Sigmoid colon (tissue), 7 donors: ENCODE data around the gene TMEM18. TPM values are rescaled to one million over a fixed set of nuclear protein-coding genes. Genes with fewer than 3 reads are reported as not detected.

Source experiments
- DNase-seq: peaks from one replicate; pipeline ENCODE4 v3.0.0-alpha.2; 2019
- H3K27ac ChIP-seq, 4 donors: fragments of 200-600 bp; sonication (generic); one replicate each; pipeline ENCODE4 v1.5.1; 2016 to 2019; ENCODE audit warnings: mild to moderate bottlenecking in 1 of 4
- H3K27me3 ChIP-seq, 3 donors: fragments of 200-600 bp; sonication (generic); one replicate each; pipeline ENCODE4 v1.5.1; 2019; ENCODE audit warnings: mild to moderate bottlenecking in 1 of 3
- H3K36me3 ChIP-seq, 4 donors: fragments of 200-600 bp; sonication (generic); one replicate each; pipeline ENCODE4 v1.5.1; 2016 to 2019
- H3K4me1 ChIP-seq, 4 donors: fragments of 200-600 bp; sonication (generic); one replicate each; pipeline ENCODE4 v1.5.1; 2017 to 2019
- H3K4me3 ChIP-seq, 4 donors: fragments of 200-600 bp; sonication (generic); one replicate each; pipeline ENCODE4 v1.5.1; 2017 to 2019; ENCODE audit warnings: mild to moderate bottlenecking in 2 of 4, moderate library complexity in 1 of 4
- H3K9me3 ChIP-seq, 4 donors: fragments of 200-600 bp in 3 of 4; sonication (generic) in 3 of 4; one replicate each; pipeline versions ENCODE4 v1.5.1 to v1.6.1; 2013 to 2019
- CTCF ChIP-seq, 4 experiments: fragments of 450-650 bp in 3 of 4; fragments of 200-600 bp in 1 of 4; IDR thresholded peaks; one replicate each; pipeline ENCODE4 v1.5.1; 2016 to 2019; ENCODE audit warnings: antibody characterized with exemption in 4 of 4, mild to moderate bottlenecking in 3 of 4, moderate library complexity in 2 of 4
- EP300 ChIP-seq, 4 donors: sonication (generic); formaldehyde crosslinking; IDR thresholded peaks; one replicate each; pipeline ENCODE4 v1.6.1; 2017; ENCODE audit warnings: antibody characterized with exemption in 4 of 4
- POLR2A ChIP-seq, 2 donors: fragments of 450-650 bp; IDR thresholded peaks; one replicate each; pipeline ENCODE4 v1.6.1; 2016; ENCODE audit warnings: antibody characterized with exemption in 2 of 2, mild to moderate bottlenecking in 2 of 2, moderate library complexity in 2 of 2
- POLR2AphosphoS5 ChIP-seq, 4 donors: sonication (generic); formaldehyde crosslinking; IDR thresholded peaks; one replicate each; pipeline ENCODE4 v1.6.1; 2017; ENCODE audit warnings: antibody characterized with exemption in 4 of 4
- WGBS, 2 donors: extraction: QIAGEN DNeasy Blood & Tissue Kit; methylation state at CpG; one replicate each; pipeline ENCODE4 v1.1.7; 2013; 5-methylcytosine and 5-hydroxymethylcytosine counted together
- intact Hi-C: fragments of 100-400 bp; cut with DNase I; formaldehyde crosslinking; loops from one replicate; pipeline ENCODE4 v1.15.1; 2023
- polyA plus RNA-seq, 3 donors: library from polyadenylated mRNA; stranded (reverse); fragments of 200-250 nt; gene quantifications; one replicate each; pipeline ENCODE4 v1.2.3, GENCODE V29; 2013
- total RNA-seq, 4 donors: library from RNA; depleted of rRNA; stranded (reverse); fragments of >200 nt; gene quantifications; one replicate each; pipeline ENCODE4 v1.1.0, GENCODE V29; 2016
- donor health status: healthy with polysubstance abuse.
- donor health status: Bipolar disorder and iron deficiency.
- donor health status: healthy.

Gene TMEM18
- total and polyA plus RNA-seq, 7 donors: 10.6 to 26.8 (median 22.7) TPM

GRCh38 chr2:660029-660428 is 17.2 kb downstream of the TMEM18 start:
- DNase-seq: no peak
- Histone ChIP-seq H3K36me3 (peaks cover 0 to 14% (median 0%) of the 10 kb centered on the region in 4 donors), H3K27ac (no peak overlapping the region), H3K4me3 (no peak overlapping the region), H3K27me3 (peaks cover 0 to 30% (median 8%) of the 10 kb centered on the region in 3 donors), H3K9me3 (peaks cover 0 to 2% (median 0%) of the 10 kb centered on the region in 4 donors), H3K4me1 (no peaks in the 10 kb centered on the region)
- WGBS, 2 donors: 87 to 88% methylated on average over 12 of the region's 12 CpGs
- intact Hi-C loops: no loop called here
- TF ChIP-seq EP300 (IDR thresholded peaks at IDR 0.05): no peak
- TF ChIP-seq POLR2A (IDR thresholded peaks at IDR 0.05): no peak
- no peak for TF ChIP-seq POLR2AphosphoS5 (IDR thresholded peaks at IDR 0.05)
- TF ChIP-seq CTCF (IDR thresholded peaks at IDR 0.05): no peak

GRCh38 chr2:658426-658825 is 18.8 kb downstream of the TMEM18 start:
- no peak for DNase-seq
- H3K9me3 ChIP-seq: no peaks in the 10 kb centered on the region
- peaks cover 0 to 30% (median 8%) of the 10 kb centered on the region in 3 donors for H3K27me3 ChIP-seq
- no peak overlapping the region for H3K27ac ChIP-seq
- no peaks in the 10 kb centered on the region for H3K36me3 ChIP-seq
- WGBS, 2 donors: 84 to 86% methylated on average over 8 of the region's 8 CpGs
- H3K4me1 ChIP-seq: no peaks in the 10 kb centered on the region
- TF ChIP-seq POLR2A (IDR thresholded peaks at IDR 0.05): no peak
- TF ChIP-seq EP300 (IDR thresholded peaks at IDR 0.05): no peak
- TF ChIP-seq CTCF (IDR thresholded peaks at IDR 0.05): no peak
- no peak for TF ChIP-seq POLR2AphosphoS5 (IDR thresholded peaks at IDR 0.05)
- intact Hi-C loops: no loop called here
- no peak overlapping the region for H3K4me3 ChIP-seq

GRCh38 chr2:657766-658165 is 19.4 kb downstream of the TMEM18 start:
- TF ChIP-seq EP300 (IDR thresholded peaks at IDR 0.05) (no peak), POLR2A (IDR thresholded peaks at IDR 0.05) (no peak), POLR2AphosphoS5 (IDR thresholded peaks at IDR 0.05) (no peak), CTCF (IDR thresholded peaks at IDR 0.05) (no peak)
- Histone ChIP-seq H3K4me3 (no peak overlapping the region), H3K4me1 (no peaks in the 10 kb centered on the region), H3K27ac (no peak overlapping the region), H3K9me3 (no peaks in the 10 kb centered on the region), H3K27me3 (peaks cover 0 to 30% (median 8%) of the 10 kb centered on the region in 3 donors), H3K36me3 (no peaks in the 10 kb centered on the region)
- intact Hi-C loops: no loop called here
- 85 to 91% methylated on average over 6 of the region's 6 CpGs for WGBS, 2 donors
- DNase-seq: peak; percentile 32

GRCh38 chr2:656676-657075 is 20.5 kb downstream of the TMEM18 start:
- H3K4me1 ChIP-seq: no peaks in the 10 kb centered on the region
- H3K27ac ChIP-seq: no peak overlapping the region
- no peaks in the 10 kb centered on the region for H3K9me3 ChIP-seq
- TF ChIP-seq CTCF (IDR thresholded peaks at IDR 0.05) (no peak), POLR2A (IDR thresholded peaks at IDR 0.05) (no peak), POLR2AphosphoS5 (IDR thresholded peaks at IDR 0.05) (no peak), EP300 (IDR thresholded peaks at IDR 0.05) (no peak)
- 63 to 75% methylated on average over 5 of the region's 5 CpGs for WGBS, 2 donors
- no peak for DNase-seq
- H3K36me3 ChIP-seq: no peaks in the 10 kb centered on the region
- no peak overlapping the region for H3K4me3 ChIP-seq
- intact Hi-C loops: no loop called here
- H3K27me3 ChIP-seq: peaks cover 0 to 30% (median 8%) of the 10 kb centered on the region in 3 donors

- Histone ChIP-seq H3K36me3 (no peaks in the 10 kb centered on the region), H3K9me3 (no peaks in the 10 kb centered on the region), H3K4me1 (no peaks in the 10 kb centered on the region), H3K27ac (no peak overlapping the region), H3K27me3 (peaks cover 0 to 27% (median 8%) of the 10 kb centered on the region in 3 donors), H3K4me3 (no peak overlapping the region)
- DNase-seq: no peak
- no peak for TF ChIP-seq CTCF (IDR thresholded peaks at IDR 0.05)
- no peak for TF ChIP-seq POLR2A (IDR thresholded peaks at IDR 0.05)
- no peak for TF ChIP-seq POLR2AphosphoS5 (IDR thresholded peaks at IDR 0.05)
- TF ChIP-seq EP300 (IDR thresholded peaks at IDR 0.05): no peak
- intact Hi-C loops: no loop called here
These were observed 21.6 kb downstream of the TMEM18 start for GRCh38 chr2:655626-656025.
